HG03196 (cell line): Measurements from ENCODE around the gene PTPN12.

Experiments used
- ATAC-seq: cut with Tn5 transposase; IDR thresholded peaks from one replicate; pipeline ENCODE4 v1.9.1; 2021; ENCODE audit not compliant: unreplicated experiment

PTPN12 gene

GRCh38 chr7:77657427-77658224 is 120.5 kb downstream of the PTPN12 start:
- no peak for ATAC-seq

DNA sequence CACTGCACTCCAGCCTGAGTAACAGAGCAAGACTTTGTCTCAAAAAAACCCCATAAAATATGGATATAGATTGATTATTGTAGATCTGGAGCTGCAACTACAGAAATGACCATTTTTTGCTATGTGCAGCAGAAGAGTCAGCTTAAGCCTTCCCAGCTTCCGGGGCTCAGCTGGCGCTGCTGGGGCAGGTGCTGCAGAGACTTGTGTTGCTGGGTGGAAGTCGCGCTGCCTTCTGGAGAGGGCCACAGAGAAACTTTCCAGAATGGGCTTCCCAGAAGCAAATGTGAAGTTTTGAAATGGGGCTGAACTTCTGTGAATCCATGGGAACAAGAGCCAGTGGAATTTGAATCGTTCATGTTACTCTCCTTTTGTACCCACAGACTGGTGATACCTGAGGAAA is 121.8 kb downstream of the PTPN12 start:
- no peak for ATAC-seq

DNA sequence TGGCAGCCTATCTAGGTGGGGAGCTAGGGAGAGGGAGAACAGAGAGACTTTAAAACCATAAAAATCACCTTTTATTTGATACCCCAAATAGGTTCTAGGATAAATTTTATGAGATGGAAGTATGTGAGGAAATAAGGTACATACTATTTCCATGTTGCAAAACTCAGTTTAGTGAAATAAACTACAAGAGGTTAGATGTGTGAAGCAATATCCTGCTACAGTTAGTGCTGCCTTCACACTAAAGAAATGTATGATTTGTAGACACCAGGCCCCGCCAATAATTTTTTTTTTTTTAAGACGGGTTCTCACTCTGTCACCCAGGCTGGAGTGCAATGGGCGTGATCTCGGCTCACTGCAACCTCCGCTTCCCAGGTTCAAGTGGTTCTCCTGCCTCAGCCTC is 124.7 kb downstream of the PTPN12 start:
- no peak for ATAC-seq

DNA sequence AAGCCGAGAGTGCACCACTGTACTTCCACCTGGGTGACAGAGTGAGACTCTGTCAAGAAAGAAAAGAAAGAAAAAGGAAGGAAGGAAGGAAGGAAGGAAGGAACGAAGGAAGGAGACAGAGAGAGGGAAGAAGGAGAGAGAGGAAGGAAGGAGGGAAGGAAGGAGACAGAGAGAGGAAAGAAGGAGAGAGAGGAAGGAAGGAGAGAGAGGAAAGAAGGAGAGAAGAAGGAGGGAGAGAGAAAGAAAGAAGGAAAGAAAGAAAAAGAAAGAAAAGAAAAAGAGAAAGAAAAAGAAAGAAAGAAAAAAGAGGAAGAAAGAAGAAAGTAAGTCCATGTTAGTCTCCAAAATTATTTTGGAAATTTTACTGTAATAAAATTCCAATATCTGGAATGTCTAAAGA is 125.8 kb downstream of the PTPN12 start:
- ATAC-seq = no peak

GRCh38 chr7:77664715-77665114 is 127.6 kb downstream of the PTPN12 start:
- ATAC-seq = no peak

GRCh38 chr7:77665161-77665560 is 128.1 kb downstream of the PTPN12 start:
- ATAC-seq = no peak

- no peak for ATAC-seq
These were observed 130.5 kb downstream of the PTPN12 start for GRCh38 chr7:77667459-77668086.

GRCh38 chr7:77674878-77675277 is 137.8 kb downstream of the PTPN12 start:
- peak; percentile 63 for ATAC-seq

DNA sequence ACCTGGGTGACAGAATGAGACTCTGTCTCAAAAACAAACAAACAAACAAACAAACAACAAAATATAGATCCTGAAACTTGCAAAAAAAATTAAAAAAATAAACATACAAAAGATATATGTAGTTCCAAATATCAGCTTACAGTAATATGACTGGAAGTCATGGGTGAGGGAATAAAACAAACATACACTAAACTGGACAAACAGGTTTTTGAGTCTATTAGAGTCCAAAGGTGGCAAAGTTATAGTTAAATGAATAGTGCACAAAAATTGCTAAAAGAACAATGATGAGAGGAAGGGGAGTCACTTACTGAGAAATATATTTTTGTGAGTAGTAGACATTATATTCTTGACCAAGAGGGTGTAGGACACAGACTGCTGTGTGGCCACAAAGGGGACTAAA is 142.5 kb downstream of the PTPN12 start:
- no peak for ATAC-seq

GRCh38 chr7:77680266-77680665 is 143.2 kb downstream of the PTPN12 start:
- no peak for ATAC-seq

GRCh38 chr7:77684030-77684429 is 146.9 kb downstream of the PTPN12 start:
- no peak for ATAC-seq

- ATAC-seq = no peak
These were observed 148.1 kb downstream of the PTPN12 start for GRCh38 chr7:77685233-77685632.

DNA sequence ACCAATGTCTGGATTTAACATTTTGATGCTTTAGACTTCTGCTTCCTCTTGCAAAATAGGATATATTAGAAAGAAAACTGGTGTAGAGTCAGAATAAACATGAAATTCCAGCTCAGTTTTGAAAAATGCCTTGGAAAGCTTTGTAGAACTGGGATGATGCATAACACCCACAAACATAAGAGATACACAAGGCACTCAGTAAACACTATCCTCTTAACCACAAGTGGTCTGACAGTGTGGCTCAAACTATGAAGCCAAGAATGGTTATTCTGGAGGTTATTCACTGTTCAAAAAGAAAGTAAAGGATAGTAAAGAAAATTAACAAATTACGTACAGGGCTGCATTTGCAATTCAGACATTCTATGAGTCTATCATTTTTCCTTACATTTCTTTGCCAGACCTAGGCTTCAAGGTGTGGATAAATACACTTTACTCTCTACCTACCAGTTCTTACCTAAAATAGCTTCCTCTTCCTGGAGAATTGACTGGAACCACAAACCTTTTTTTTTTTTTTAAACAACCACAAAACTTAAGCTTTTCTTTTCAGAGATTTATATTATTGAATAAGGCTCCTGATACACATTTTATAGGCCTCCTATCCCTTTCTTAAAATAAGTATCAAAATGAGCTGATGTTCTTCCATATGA is 150.1 kb downstream of the PTPN12 start:
- ATAC-seq = no peak

GRCh38 chr7:77687747-77688144 is 150.7 kb downstream of the PTPN12 start:
- no peak for ATAC-seq
